NT2/D1 (cell line): ENCODE data around the gene ATXN1.

ENCODE experiments used
- SUZ12 ChIP-seq: IDR thresholded peaks from 2 replicates; pipeline ENCODE4 v1.6.1; 2011; ENCODE audit not compliant: insufficient read length, insufficient read depth; ENCODE audit errors: extremely low read depth
- YY1 ChIP-seq: IDR thresholded peaks from 2 replicates; pipeline ENCODE4 v1.6.1; 2011; ENCODE audit not compliant: insufficient read length, insufficient read depth
- ZNF274 ChIP-seq: IDR thresholded peaks from 2 replicates; pipeline ENCODE4 v1.6.1; 2011; ENCODE audit warnings: mild to moderate bottlenecking, low read depth, low read length

- no peak for TF ChIP-seq YY1
- TF ChIP-seq ZNF274: no peak
- TF ChIP-seq SUZ12: no peak
These were observed 482.5 kb downstream of the ATXN1 start for GRCh38 chr6:16278750-16279149.
